GM18873 (cell line): ENCODE results near the gene ENDOG.
A peak's percentile ranks its signal among the peaks of the same experiment; 100 is the strongest.
"Not testable (repeated sequence)": the region's sequence is repeated elsewhere in the genome, so short reads cannot be mapped to it uniquely, and the experiment has no call there.

Source experiments
- ATAC-seq: cut with Tn5 transposase; IDR thresholded peaks from one replicate; pipeline ENCODE4 v1.9.1; 2021; ENCODE audit warnings: mild to moderate bottlenecking, moderate library complexity, moderate number of reproducible peaks; ENCODE audit not compliant: unreplicated experiment, low FRiP score

ENDOG gene

DNA sequence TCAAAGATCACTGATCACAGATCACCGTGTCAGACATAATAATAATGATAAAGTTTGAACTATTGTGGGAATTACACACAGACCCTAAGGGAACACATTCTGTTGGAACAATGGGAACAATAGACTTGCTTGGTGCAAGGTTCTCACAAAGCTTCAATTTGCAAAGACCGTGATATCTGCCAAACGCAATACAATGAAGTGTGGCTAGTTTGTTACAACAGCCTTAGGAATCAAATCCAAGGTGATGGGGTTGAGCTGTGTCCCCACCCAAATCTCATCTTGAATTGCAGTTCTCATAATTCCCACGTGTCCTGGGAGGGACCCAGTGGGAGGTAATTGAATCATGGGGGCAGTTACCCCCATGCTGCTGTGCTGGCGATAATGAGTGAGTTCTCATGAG, 42.6 kb downstream of the ENDOG start:
- no peak for ATAC-seq

DNA sequence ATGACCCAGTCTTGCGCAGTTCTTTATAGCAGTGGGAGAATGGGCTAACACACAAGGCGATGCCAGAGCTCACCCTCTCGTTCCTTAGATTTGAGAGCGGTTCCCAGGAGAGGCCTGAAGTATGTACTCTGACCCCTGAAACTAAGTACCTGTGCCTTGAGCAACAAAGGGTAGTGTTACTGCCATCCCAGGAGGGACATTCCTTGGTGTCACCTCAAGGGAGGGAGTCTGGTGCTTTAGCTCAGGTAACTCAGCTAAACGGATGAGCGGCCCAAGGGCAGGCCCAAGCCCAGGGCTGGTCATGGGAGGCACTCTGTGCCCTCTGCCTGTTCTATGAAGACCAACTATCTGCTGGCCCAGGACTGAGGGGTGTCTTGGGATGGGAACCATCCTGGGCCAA, 43.2 kb downstream of the ENDOG start:
- ATAC-seq = no peak

DNA sequence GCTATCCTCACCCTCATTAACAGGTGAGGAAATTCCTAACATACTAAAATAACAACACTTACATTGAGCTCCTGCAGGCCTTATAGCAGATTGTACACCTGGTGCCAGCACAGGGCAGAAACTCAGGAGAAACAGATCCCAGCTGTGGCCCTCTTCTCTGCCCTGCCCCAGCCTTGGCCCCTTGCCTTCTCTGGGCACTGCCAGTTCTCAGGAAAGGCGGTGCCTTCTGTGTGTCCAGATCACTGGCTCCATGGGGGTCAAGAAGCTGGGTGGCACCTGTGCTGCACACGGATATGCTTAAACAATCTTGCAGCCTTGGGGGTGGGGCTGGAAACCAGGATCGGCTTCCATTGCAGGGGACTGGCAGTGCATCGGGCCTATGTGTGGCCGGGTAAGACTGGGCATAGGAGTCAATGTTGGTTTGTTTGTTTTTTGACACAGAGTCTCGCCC, 44.1 kb downstream of the ENDOG start:
- no peak for ATAC-seq

DNA sequence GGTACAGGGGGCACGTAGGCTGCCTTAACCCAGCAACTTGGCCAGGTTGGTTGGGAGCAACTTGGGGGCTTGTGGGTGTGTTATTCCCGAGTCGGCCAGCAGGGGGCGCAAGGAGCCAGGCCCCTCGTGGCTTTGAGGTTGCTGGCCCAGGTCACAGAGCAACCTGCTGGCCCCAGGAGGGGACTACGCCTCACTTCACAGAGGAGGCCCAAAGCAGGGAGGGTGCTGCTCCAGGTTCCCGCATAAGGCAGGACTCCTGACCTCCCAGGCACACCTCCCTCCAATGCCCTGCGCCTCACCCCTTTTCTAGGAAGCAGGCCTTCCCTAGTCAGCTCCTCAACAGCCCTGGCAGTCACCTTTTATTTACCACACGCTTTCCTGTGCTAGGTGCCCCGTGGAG, 45.3 kb downstream of the ENDOG start:
- peak; percentile 59 for ATAC-seq

DNA sequence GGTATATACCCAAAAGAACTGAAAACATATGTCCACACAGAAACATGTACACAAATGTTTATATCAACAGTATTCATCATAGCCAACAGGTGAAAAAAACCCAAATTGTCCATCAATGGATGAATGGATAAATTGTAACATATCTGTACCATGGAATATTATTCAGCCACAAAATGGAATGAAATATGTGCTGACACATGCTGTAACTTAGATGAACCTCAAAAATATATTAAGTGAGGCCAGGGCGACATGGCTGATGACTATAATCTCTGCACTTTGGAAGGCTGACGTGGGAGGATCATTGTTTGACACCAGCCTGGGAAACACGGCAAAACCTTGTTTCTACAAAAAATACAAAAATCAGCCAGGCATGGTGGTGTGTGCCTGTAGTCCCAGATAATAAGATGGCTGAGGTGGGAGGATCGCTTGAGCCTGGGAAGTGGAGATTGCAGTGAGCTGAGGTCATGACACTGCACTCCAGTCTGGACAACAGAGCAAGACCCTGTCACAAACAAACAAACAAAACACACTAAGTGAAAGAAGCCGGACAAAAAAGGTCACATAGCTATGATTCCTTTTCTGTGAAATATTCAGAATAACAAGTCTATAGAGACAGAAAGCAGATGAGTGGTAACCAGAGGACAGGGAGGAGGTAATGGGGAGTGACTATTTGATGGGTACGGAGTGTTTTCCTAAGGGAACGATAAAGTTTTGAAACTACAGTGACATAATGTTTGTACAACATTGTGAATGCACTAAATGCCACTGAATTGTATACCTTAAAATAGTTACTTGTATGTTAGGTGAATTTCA, 52.0 kb downstream of the ENDOG start:
- no peak for ATAC-seq

DNA sequence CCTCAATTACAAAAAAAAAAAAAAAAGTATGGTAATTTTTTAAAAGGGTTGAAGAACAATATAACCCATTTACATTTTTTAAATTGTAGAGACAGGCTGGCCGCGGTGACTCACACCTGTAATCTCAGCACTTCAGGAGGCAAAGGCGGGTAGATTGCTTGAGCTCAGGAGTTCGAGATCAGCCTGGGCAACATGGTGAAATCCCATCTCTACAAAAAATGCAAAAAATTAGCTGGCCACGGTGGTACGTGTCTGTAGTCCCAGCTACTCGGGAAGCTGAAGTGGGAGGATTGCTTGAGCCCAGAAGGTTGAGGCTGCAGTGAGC, 52.6 kb downstream of the ENDOG start:
- ATAC-seq = not testable (repeated sequence)
